ENCODE data around the gene TYMP. TPM values are rescaled to one million over a fixed set of nuclear protein-coding genes. Genes with fewer than 3 reads are reported as not detected.

TYMP gene
- total and polyA plus RNA-seq, 2 donors (not counting 3 experiments of a cell fraction or from before 2014, with no cell fraction given): 2.0 to 2.4 TPM

GRCh38 chr22:50483106-50483505, 46.7 kb downstream of the TYMP start:
- Histone ChIP-seq H3K27ac (ENCODE audit: insufficient read depth, low read depth, low read length) (no peak overlapping the region), H3K27me3 (ENCODE audit: control insufficient read depth in 2 of 2, insufficient read depth in 2 of 2, low read length in 2 of 2) (peaks cover 10 to 22% of the 10 kb centered on the region in 2 experiments), H3K36me3 (ENCODE audit: control insufficient read depth in 2 of 2, extremely low read depth in 1 of 2, insufficient read depth in 2 of 2, low read length in 2 of 2) (no peaks in the 10 kb centered on the region), H3K9me1 (replicated peaks; ENCODE audit: control insufficient read depth, extremely low read depth, insufficient read depth, low read length) (no peaks in the 10 kb centered on the region), H3K9me3 (replicated peaks; ENCODE audit: control insufficient read depth, insufficient read depth, low read length) (no peaks in the 10 kb centered on the region), H3K9ac (replicated peaks; ENCODE audit: extremely low read depth, insufficient read depth, low read length) (no peak overlapping the region), H3K4me2 (ENCODE audit: insufficient read depth, low read length) (no peak overlapping the region), H2AFZ (ENCODE audit: low read depth, low read length) (no peak overlapping the region), H3K4me1 (ENCODE audit: control insufficient read depth, extremely low read depth, insufficient read depth, low read length) (no peaks in the 10 kb centered on the region), H3K79me2 (ENCODE audit: control insufficient read depth, insufficient read depth, low read length) (no peaks in the 10 kb centered on the region), H4K20me1 (replicated peaks; ENCODE audit: control insufficient read depth, extremely low read depth, insufficient read depth, low read length) (no peaks in the 10 kb centered on the region), H3K4me3 (replicated peaks in 1 of 3; ENCODE audit: insufficient read depth in 1 of 3, low read depth in 1 of 3, low read length in 3 of 3) (no peak overlapping the region)
- CTCF ChIA-PET: interaction anchor here (0.5 kb wide), 1 partner anchor 117 kb away, joined by 3 read pairs; no protein-coding TSS in a partner anchor
- dilution Hi-C loops (cut with MboI; ENCODE audit: extremely low pct_ligation_motif_present, low sequenced_read_pairs): no loop called here
- DNase-seq (ENCODE audit: low read depth, low spot score) (no peak), FAIRE-seq (no peak)
- BruUV-seq (replicated peaks): no TSS peak
- POLR2A ChIA-PET: no interaction called here
- TF ChIP-seq EZH2 (IDR thresholded peaks at IDR 0.05; ENCODE audit: borderline replicate concordance, low read depth, low read length, severe bottlenecking): no peak
- no peak for TF ChIP-seq CTCF (IDR thresholded peaks at IDR 0.05; ENCODE audit: extremely low read depth in 1 of 2, insufficient read depth in 1 of 2, low read depth in 1 of 2, low read length in 2 of 2)
- TF ChIP-seq POLR2AphosphoS5 (IDR thresholded peaks at IDR 0.05; ENCODE audit: insufficient read depth, low read depth, low read length): no peak
- no peak for TF ChIP-seq MAX (IDR thresholded peaks at IDR 0.05; ENCODE audit: insufficient read depth, insufficient read length)
- no peak for TF ChIP-seq FOS (IDR thresholded peaks at IDR 0.05; ENCODE audit: borderline replicate concordance, insufficient read depth, low read length)
- TF ChIP-seq JUN (IDR thresholded peaks at IDR 0.05; ENCODE audit: borderline replicate concordance, insufficient read depth, insufficient read length, low read depth): no peak
- intact Hi-C loops (cut with micrococcal nuclease): no loop called here

Measured in endothelial cell of umbilical vein (primary cell).